Measurements from ENCODE around the gene XCR1. TPM values are rescaled to one million over a fixed set of nuclear protein-coding genes. Genes with fewer than 3 reads are reported as not detected.

XCR1 gene
- total and polyA plus RNA-seq, 2 of the 8 experiments (the other 6 are each of a cell fraction or from before 2014, with no cell fraction given), result 0.53 TPM; not detected in 1

GRCh38 chr3:46024131-46024530 is 3.2 kb downstream of the XCR1 start:
- POLR2A ChIA-PET (ENCODE audit: partially characterized antibody), result no interaction called here
- no peaks in the 10 kb centered on the region; a peak in 1 of 4 replicates for H3K9me3 ChIP-seq (ENCODE audit: insufficient read depth in 2 of 2, low read depth in 1 of 2, low read length in 1 of 2)
- H3K4ac ChIP-seq (replicated peaks; ENCODE audit: insufficient read length, low read depth, low read length), result no peak overlapping the region
- no peak overlapping the region for H3K23ac ChIP-seq (ENCODE audit: insufficient read length)
- no peak overlapping the region for H2AK5ac ChIP-seq (ENCODE audit: low read depth, low read length)
- H2BK15ac ChIP-seq (ENCODE audit: low read length), result no peak overlapping the region
- no peak overlapping the region for H3K27ac ChIP-seq (ENCODE audit: low read depth, low read length)
- H4K8ac ChIP-seq (ENCODE audit: extremely low read depth, insufficient read depth, low read length), result no peak overlapping the region
- TF ChIP-seq HDAC6 (IDR thresholded peaks at IDR 0.05; ENCODE audit: low read depth, low read length) (no peak), RAD21 (IDR thresholded peaks at IDR 0.05 in 1 of 2, conservative IDR thresholded peaks at IDR 0.05 in 1 of 2; ENCODE audit: low read depth in 2 of 2, low read length in 2 of 2) (no peak), BCL11A (IDR thresholded peaks at IDR 0.05; ENCODE audit: low read depth in 2 of 2, low read length in 2 of 2) (no peak), NRF1 (IDR thresholded peaks at IDR 0.05; ENCODE audit: low read depth, low read length) (no peak), CHD2 (IDR thresholded peaks at IDR 0.05; ENCODE audit: low read length) (no peak)
- no peak for FAIRE-seq
- no peak overlapping the region for H3K18ac ChIP-seq (ENCODE audit: extremely low read depth, low read length)
- no peak overlapping the region for H4K91ac ChIP-seq (replicated peaks; ENCODE audit: insufficient read length, low read length)
- no peaks in the 10 kb centered on the region for H4K20me1 ChIP-seq (replicated peaks in 1 of 2; ENCODE audit: control insufficient read depth in 1 of 2, insufficient read depth in 2 of 2, low read length in 2 of 2)
- no peak overlapping the region for H3K4me3 ChIP-seq (ENCODE audit: extremely low read depth in 1 of 4, insufficient read depth in 2 of 4, low read depth in 3 of 4, low read length in 4 of 4)
- no peak overlapping the region for H2BK12ac ChIP-seq (ENCODE audit: low read depth, low read length)
- DNase-seq (ENCODE audit: low read depth in 1 of 2, low spot score in 2 of 2), result no peak
- CTCF ChIA-PET (ENCODE audit: partially characterized antibody), result interaction anchor here (0.6 to 1.0 kb wide), 2 partner anchors 52 to 354 kb away, joined by 3 to 4 read pairs; no protein-coding TSS in a partner anchor
- H2AFZ ChIP-seq (ENCODE audit: low read length), result no peak overlapping the region
- H3K56ac ChIP-seq (replicated peaks; ENCODE audit: insufficient read length, low read depth, low read length), result no peak overlapping the region
- no peaks in the 10 kb centered on the region for H3K36me3 ChIP-seq (ENCODE audit: control insufficient read depth in 2 of 4, insufficient read depth in 4 of 4, low read length in 3 of 4)
- no peak overlapping the region for H4K5ac ChIP-seq (ENCODE audit: insufficient read length, low read depth, low read length)
- no peak overlapping the region for H3K4me2 ChIP-seq (ENCODE audit: insufficient read depth in 1 of 2, low read depth in 2 of 2, low read length in 2 of 2)
- H2BK5ac ChIP-seq (ENCODE audit: low read depth, low read length), result no peak overlapping the region
- H3K79me1 ChIP-seq (ENCODE audit: low read depth, low read length), result no peaks in the 10 kb centered on the region
- H2BK20ac ChIP-seq (ENCODE audit: low read length), result no peak overlapping the region
- no peaks in the 10 kb centered on the region for H3K23me2 ChIP-seq (ENCODE audit: low read depth, low read length)
- no peak overlapping the region for H3K14ac ChIP-seq (ENCODE audit: insufficient read length)
- H3K4me1 ChIP-seq (replicated peaks in 1 of 4; ENCODE audit: control insufficient read depth in 3 of 4, insufficient read depth in 4 of 4, low read length in 3 of 4), result peaks cover 0 to 5% (median 0%) of the 10 kb centered on the region in 4 experiments; a peak in 2 of 7 replicates
- H3K9ac ChIP-seq (replicated peaks in 1 of 4; ENCODE audit: extremely low read depth in 1 of 4, low read depth in 3 of 4, low read length in 3 of 4), result no peak overlapping the region
- H3K79me2 ChIP-seq (ENCODE audit: control insufficient read depth in 1 of 2, insufficient read depth in 2 of 2, low read length in 2 of 2), result no peaks in the 10 kb centered on the region
- H3K27me3 ChIP-seq (replicated peaks in 1 of 4; ENCODE audit: control insufficient read depth in 3 of 4, extremely low read depth in 1 of 4, insufficient read depth in 3 of 4, low read length in 3 of 4), result no peaks in the 10 kb centered on the region
- no peak overlapping the region for H2BK120ac ChIP-seq (replicated peaks; ENCODE audit: low read depth, low read length)
- WGBS, 2 experiments (ENCODE audit: extremely low coverage in 1 of 2, insufficient coverage in 1 of 2, insufficient read length in 1 of 2, insufficient replicate concordance in 2 of 2, low coverage in 1 of 2, low lambda C conversion rate in 2 of 2, missing lambda C conversion rate in 1 of 2), result 90% methylated on average over 3 of the region's 3 CpGs; no CpG with 5 or more reads in 1 of the 2 experiments

Data from H1 (cell line).